DOHH2 (cell line): ENCODE measurements around the gene SOAT2.

Source experiments
- H3F3A ChIP-seq: fragments of 200-600 bp; sonication (generic), shearing (Covaris generic); 2 replicates; pipeline ENCODE4 v1.6.0; 2016; ENCODE audit warnings: antibody characterized with exemption, mild to moderate bottlenecking; ENCODE audit not compliant: control insufficient read depth, insufficient read depth
- H3K27ac ChIP-seq: fragments of 200-600 bp; sonication (generic); 2 replicates; pipeline ENCODE4 v1.5.1; 2014; ENCODE audit warnings: low read depth, mild to moderate bottlenecking, low read length, moderate library complexity
- H3K27me3 ChIP-seq: fragments of 200-600 bp; sonication (generic); 2 replicates; pipeline ENCODE4 v1.6.1; 2014; ENCODE audit warnings: mild to moderate bottlenecking, low read length, mixed read lengths; ENCODE audit not compliant: control insufficient read depth
- H3K36me3 ChIP-seq: fragments of 200-600 bp; sonication (generic); 2 replicates; pipeline ENCODE4 v1.6.1; 2014; ENCODE audit warnings: mild to moderate bottlenecking, low read length, moderate library complexity, mixed read lengths; ENCODE audit not compliant: control insufficient read depth
- H3K4me1 ChIP-seq: fragments of 200-600 bp; sonication (generic); 2 replicates; pipeline ENCODE4 v1.6.1; 2014; ENCODE audit warnings: mild to moderate bottlenecking, low read length, mixed read lengths; ENCODE audit not compliant: control insufficient read depth
- H3K4me2 ChIP-seq: fragments of 200-600 bp; sonication (generic); 2 replicates; pipeline ENCODE4 v1.6.0; 2014; ENCODE audit warnings: mild to moderate bottlenecking, low read length, moderate library complexity
- H3K4me3 ChIP-seq: fragments of 200-600 bp; sonication (generic); 2 replicates; pipeline ENCODE4 v1.5.1; 2014; ENCODE audit warnings: mild to moderate bottlenecking, low read length, mixed read lengths
- H3K79me2 ChIP-seq: fragments of 200-600 bp; sonication (generic); 2 replicates; pipeline ENCODE4 v1.6.1; 2014; ENCODE audit warnings: mild to moderate bottlenecking, low read length, mixed read lengths; ENCODE audit not compliant: control insufficient read depth
- H3K9me2 ChIP-seq: fragments of 200-600 bp; sonication (generic); replicated peaks from 2 replicates; pipeline ENCODE4 v1.6.1; 2014; ENCODE audit warnings: mild to moderate bottlenecking, low read length, mixed read lengths; ENCODE audit not compliant: control insufficient read depth
- H3K9me3 ChIP-seq: fragments of 200-600 bp; sonication (generic); 2 replicates; pipeline ENCODE4 v1.6.1; 2014; ENCODE audit warnings: antibody characterized with exemption, low read length, mixed read lengths; ENCODE audit not compliant: control insufficient read depth, insufficient read depth
- H4K20me1 ChIP-seq: fragments of 200-600 bp; sonication (generic); 2 replicates; pipeline ENCODE4 v1.6.0; 2014; ENCODE audit warnings: low read depth, mild to moderate bottlenecking, antibody characterized with exemption, low read length, moderate library complexity; ENCODE audit not compliant: control insufficient read depth, insufficient read depth
- EZH2phosphoT487 ChIP-seq: fragments of 200-600 bp; sonication (generic); IDR thresholded peaks from 2 replicates; pipeline ENCODE4 v1.6.1; 2017; ENCODE audit warnings: borderline replicate concordance, mild to moderate bottlenecking, antibody characterized with exemption, low read length, moderate library complexity, mixed read lengths
- TF ChIP-seq, protein P1 (sequence below): fragments of 200-600 bp; sonication (generic); IDR thresholded peaks from one replicate; pipeline ENCODE4 v1.5.1; 2014; ENCODE audit warnings: antibody characterized with exemption, mild to moderate bottlenecking, low read depth, low read length; ENCODE audit not compliant: poor library complexity, severe bottlenecking

The SOAT2 gene

DNA sequence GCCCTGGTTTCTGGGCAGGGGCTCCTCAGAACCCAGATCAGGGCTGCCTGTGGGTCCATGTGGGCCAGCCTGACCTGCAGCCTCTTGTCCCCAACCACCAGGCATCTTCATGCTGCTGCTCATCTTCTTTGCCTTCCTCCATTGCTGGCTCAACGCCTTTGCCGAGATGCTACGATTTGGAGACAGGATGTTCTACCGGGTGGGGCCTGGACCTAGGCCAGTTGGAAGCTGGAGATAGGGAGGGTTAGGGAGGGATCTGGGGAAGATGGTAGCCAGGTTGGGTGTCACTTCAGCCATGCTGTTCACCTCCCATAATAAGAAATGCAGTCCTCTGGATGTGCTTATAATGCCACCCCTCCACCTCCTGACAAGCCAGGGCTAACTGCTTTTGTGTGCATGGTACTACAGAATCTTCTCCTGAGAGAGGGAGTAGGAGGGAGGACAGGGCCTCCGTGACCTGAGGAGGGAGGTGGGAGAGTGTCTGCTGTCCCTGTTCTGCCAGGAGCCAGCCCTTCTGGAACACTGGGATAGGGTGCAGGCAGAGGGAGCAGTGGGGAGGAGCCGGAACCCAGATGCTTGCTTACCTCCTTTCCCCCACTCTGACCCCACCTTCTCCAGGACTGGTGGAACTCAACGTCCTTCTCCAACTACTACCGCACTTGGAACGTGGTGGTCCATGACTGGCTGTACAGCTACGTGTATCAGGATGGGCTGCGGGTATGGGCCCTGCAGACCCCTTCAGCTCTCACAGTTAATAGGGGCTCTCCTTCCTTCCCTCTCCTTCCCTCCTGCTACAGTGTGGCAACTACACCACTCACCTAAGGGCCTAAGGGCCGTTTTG lies 17.6 kb downstream of the SOAT2 start:
- Histone ChIP-seq H3K9me2 (no peaks in the 10 kb centered on the region), H3K79me2 (no peaks in the 10 kb centered on the region), H3K4me3 (no peak overlapping the region), H3K9me3 (no peaks in the 10 kb centered on the region), H3K4me1 (no peaks in the 10 kb centered on the region), H3K27ac (no peak overlapping the region), H3K4me2 (no peak overlapping the region), H3K36me3 (no peaks in the 10 kb centered on the region), H4K20me1 (no peaks in the 10 kb centered on the region), H3F3A (no peaks in the 10 kb centered on the region), H3K27me3 (no peaks in the 10 kb centered on the region)
- TF ChIP-seq, protein P1, sequence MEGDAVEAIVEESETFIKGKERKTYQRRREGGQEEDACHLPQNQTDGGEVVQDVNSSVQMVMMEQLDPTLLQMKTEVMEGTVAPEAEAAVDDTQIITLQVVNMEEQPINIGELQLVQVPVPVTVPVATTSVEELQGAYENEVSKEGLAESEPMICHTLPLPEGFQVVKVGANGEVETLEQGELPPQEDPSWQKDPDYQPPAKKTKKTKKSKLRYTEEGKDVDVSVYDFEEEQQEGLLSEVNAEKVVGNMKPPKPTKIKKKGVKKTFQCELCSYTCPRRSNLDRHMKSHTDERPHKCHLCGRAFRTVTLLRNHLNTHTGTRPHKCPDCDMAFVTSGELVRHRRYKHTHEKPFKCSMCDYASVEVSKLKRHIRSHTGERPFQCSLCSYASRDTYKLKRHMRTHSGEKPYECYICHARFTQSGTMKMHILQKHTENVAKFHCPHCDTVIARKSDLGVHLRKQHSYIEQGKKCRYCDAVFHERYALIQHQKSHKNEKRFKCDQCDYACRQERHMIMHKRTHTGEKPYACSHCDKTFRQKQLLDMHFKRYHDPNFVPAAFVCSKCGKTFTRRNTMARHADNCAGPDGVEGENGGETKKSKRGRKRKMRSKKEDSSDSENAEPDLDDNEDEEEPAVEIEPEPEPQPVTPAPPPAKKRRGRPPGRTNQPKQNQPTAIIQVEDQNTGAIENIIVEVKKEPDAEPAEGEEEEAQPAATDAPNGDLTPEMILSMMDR, result no peak
- TF ChIP-seq EZH2phosphoT487, result no peak

DNA sequence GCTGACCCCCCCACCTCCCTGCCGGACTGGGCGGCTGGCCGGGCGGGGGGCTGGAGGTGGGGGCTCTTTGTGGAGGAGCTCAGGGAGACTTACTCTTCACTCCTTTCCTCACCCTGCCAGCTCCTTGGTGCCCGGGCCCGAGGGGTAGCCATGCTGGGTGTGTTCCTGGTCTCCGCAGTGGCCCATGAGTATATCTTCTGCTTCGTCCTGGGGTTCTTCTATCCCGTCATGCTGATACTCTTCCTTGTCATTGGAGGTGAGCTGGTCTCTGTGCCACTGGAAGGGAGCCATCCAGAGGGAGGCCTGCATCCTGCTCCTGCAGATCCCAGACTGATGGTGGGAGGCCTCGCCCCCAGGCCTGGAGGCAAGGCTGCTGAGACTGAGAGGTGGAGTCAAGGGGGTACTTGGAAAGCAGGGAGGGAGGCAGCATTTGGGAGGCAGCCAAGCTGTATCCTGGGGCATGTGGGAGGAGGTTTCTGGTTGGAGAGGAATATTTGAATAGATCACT lies 19.7 kb downstream of the SOAT2 start:
- Histone ChIP-seq H3K4me3 (no peak overlapping the region), H3K27ac (no peak overlapping the region), H3K9me2 (no peaks in the 10 kb centered on the region), H3K4me2 (no peak overlapping the region), H3K9me3 (no peaks in the 10 kb centered on the region), H3F3A (no peaks in the 10 kb centered on the region), H3K36me3 (no peaks in the 10 kb centered on the region), H3K79me2 (no peaks in the 10 kb centered on the region), H3K4me1 (no peaks in the 10 kb centered on the region), H4K20me1 (no peaks in the 10 kb centered on the region), H3K27me3 (peaks cover 3% of the 10 kb centered on the region; the same call in 1 of the 2 replicates)
- TF ChIP-seq, protein P1, result no peak
- TF ChIP-seq EZH2phosphoT487, result no peak

DNA sequence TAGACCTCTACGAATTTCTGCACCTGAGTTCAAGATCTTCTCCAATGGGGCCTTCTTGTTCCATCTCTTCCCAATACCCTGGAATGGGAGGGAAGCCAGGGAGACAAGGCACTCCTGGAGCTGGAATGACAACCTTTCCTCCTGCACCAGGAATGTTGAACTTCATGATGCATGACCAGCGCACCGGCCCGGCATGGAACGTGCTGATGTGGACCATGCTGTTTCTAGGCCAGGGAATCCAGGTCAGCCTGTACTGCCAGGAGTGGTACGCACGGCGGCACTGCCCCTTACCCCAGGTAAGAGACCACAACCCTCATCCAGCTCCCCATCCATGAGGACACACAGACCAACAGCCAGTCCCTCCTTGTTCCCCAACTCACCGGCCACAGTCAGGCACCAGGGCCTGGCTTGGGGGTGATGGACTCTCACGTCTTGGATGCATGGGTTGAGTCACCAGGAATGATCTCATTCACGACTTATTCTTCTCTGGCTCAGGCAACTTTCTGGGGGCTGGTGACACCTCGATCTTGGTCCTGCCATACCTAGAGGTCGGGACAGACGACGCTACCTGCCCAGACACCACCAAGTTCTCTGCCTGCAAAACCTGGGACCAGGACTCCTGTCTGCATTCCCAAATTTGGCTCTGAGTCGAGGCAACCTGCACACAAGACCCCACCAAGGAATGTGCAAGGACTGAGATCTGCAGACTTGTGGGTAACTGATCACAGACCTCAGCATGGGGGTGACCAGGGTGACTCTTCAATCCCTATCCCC lies 20.5 kb downstream of the SOAT2 start:
- Histone ChIP-seq H3K4me2 (no peak overlapping the region), H3K79me2 (no peaks in the 10 kb centered on the region), H3K4me3 (no peak overlapping the region), H3K9me3 (no peaks in the 10 kb centered on the region), H3K4me1 (no peaks in the 10 kb centered on the region), H3K9me2 (no peaks in the 10 kb centered on the region), H4K20me1 (no peaks in the 10 kb centered on the region), H3K27me3 (peaks cover 3% of the 10 kb centered on the region; the same call in 1 of the 2 replicates), H3K36me3 (no peaks in the 10 kb centered on the region), H3K27ac (no peak overlapping the region), H3F3A (no peaks in the 10 kb centered on the region)
- TF ChIP-seq, protein P1, result no peak
- TF ChIP-seq EZH2phosphoT487, result no peak
